Astrocyte of the cerebellum (primary cell): Measurements from ENCODE around the gene ABCB8.
A peak's percentile ranks its signal among the peaks of the same experiment; 100 is the strongest.

Experiments used
- DNase-seq: peaks from one replicate; pipeline ENCODE4 v3.0.0-alpha.2; 2011; ENCODE audit warnings: low read depth
- H3K4me3 ChIP-seq: 2 replicates; pipeline ENCODE4 v1.5.1; 2011; ENCODE audit warnings: mild to moderate bottlenecking, low read depth, low read length, moderate library complexity
- CTCF ChIP-seq: IDR thresholded peaks from 2 replicates; pipeline ENCODE4 v1.5.1; 2012; ENCODE audit warnings: low read length, low read depth, moderate library complexity, mild to moderate bottlenecking; ENCODE audit errors: missing control alignments
- in situ Hi-C: cut with HindIII; loops from 2 replicates; pipeline ENCODE4 v1.10.0; 2017; ENCODE audit warnings: low sequenced_read_pairs

ABCB8 gene

GRCh38 chr7:150986099-150986512 is 42.1 kb upstream of the ABCB8 start:
- in situ Hi-C loops, result no loop called here
- TF ChIP-seq CTCF, result peak; percentile 77
- no peak for DNase-seq
- H3K4me3 ChIP-seq, result no peak overlapping the region

- no peak for DNase-seq
- no peak for TF ChIP-seq CTCF
- in situ Hi-C loops, result no loop called here
- H3K4me3 ChIP-seq, result no peak overlapping the region
Observed at GRCh38 chr7:150986556-150986955, 41.7 kb upstream of the ABCB8 start.

GRCh38 chr7:150988230-150989226 is 39.7 kb upstream of the ABCB8 start:
- TF ChIP-seq CTCF, result peak; percentile 87
- no peak for DNase-seq
- H3K4me3 ChIP-seq, result no peak overlapping the region
- in situ Hi-C loops, result no loop called here

GRCh38 chr7:150989456-150989855 is 38.8 kb upstream of the ABCB8 start:
- no peak for TF ChIP-seq CTCF
- in situ Hi-C loops, result no loop called here

GRCh38 chr7:150990416-150991186 is 37.6 kb upstream of the ABCB8 start, which contains the start of gene NOS3:
TSS of gene NOS3 (plus strand) at chr7:150991017. CDS start at chr7:150993804, 2,787 bp downstream.
- in situ Hi-C loops, result no loop called here
- TF ChIP-seq CTCF, result no peak
- no peak for DNase-seq
- no peak within 1 kb of the TSS for H3K4me3 ChIP-seq

More at GRCh38 chr7:150989456-150989855, 38.8 kb upstream of the ABCB8 start:
- H3K4me3 ChIP-seq, result no peak overlapping the region
- DNase-seq, result no peak

- DNase-seq, result no peak
- no peak for TF ChIP-seq CTCF
- in situ Hi-C loops, result no loop called here
- H3K4me3 ChIP-seq, result no peak overlapping the region
Observed at GRCh38 chr7:150992051-150992640, 36.1 kb upstream of the ABCB8 start.
